ENCODE data around the gene SNAP47.

SNAP47 gene

GRCh38 chr1:227769047-227769935 is 34.1 kb downstream of the SNAP47 start:
- DNase-seq (ENCODE audit: low spot score): no peak

GRCh38 chr1:227769936-227770494 is 34.8 kb downstream of the SNAP47 start:
- DNase-seq (ENCODE audit: low spot score): no peak

GRCh38 chr1:227770812-227771211 is 35.6 kb downstream of the SNAP47 start:
- DNase-seq (ENCODE audit: low spot score): no peak

- DNase-seq (ENCODE audit: low spot score): no peak
Measured at GRCh38 chr1:227771326-227771725, 36.1 kb downstream of the SNAP47 start.

- DNase-seq (ENCODE audit: low spot score): no peak
Measured at GRCh38 chr1:227771771-227772170, 36.5 kb downstream of the SNAP47 start.

GRCh38 chr1:227773558-227773957 is 38.3 kb downstream of the SNAP47 start:
- no peak for DNase-seq (ENCODE audit: low spot score)

GRCh38 chr1:227774051-227774731 is 39.0 kb downstream of the SNAP47 start:
- DNase-seq (ENCODE audit: low spot score): no peak

GRCh38 chr1:227774821-227775661 is 39.8 kb downstream of the SNAP47 start:
- no peak for DNase-seq (ENCODE audit: low spot score)

- no peak for DNase-seq (ENCODE audit: low spot score)
Measured at GRCh38 chr1:227775841-227776240, 40.6 kb downstream of the SNAP47 start.

- DNase-seq (ENCODE audit: low spot score): no peak
Measured at GRCh38 chr1:227776331-227776771, 41.1 kb downstream of the SNAP47 start.

- DNase-seq (ENCODE audit: low spot score): no peak
Measured at GRCh38 chr1:227777156-227777555, 41.9 kb downstream of the SNAP47 start.

- no peak for DNase-seq (ENCODE audit: low spot score)
Measured at GRCh38 chr1:227777646-227778045, 42.4 kb downstream of the SNAP47 start.

- DNase-seq (ENCODE audit: low spot score): no peak
Measured at GRCh38 chr1:227778401-227778947, 43.2 kb downstream of the SNAP47 start.

GRCh38 chr1:227779021-227779441 is 43.8 kb downstream of the SNAP47 start:
- no peak for DNase-seq (ENCODE audit: low spot score)

- no peak for DNase-seq (ENCODE audit: low spot score)
Measured at GRCh38 chr1:227779685-227780084, 44.5 kb downstream of the SNAP47 start.

GRCh38 chr1:227780101-227781044 is 45.1 kb downstream of the SNAP47 start:
- DNase-seq (ENCODE audit: low spot score): no peak

- no peak for DNase-seq (ENCODE audit: low spot score)
Measured at GRCh38 chr1:227781314-227781930, 46.2 kb downstream of the SNAP47 start.

- DNase-seq (ENCODE audit: low spot score): no peak
Measured at GRCh38 chr1:227782226-227782625, 47.0 kb downstream of the SNAP47 start.

- no peak for DNase-seq (ENCODE audit: low spot score)
Measured at GRCh38 chr1:227785094-227785804, 50.0 kb downstream of the SNAP47 start.

Data from COLO829 (cell line).